Thoracic aorta (tissue), 2 donors: ENCODE results near the gene GABRG3. TPM values are rescaled to one million over a fixed set of nuclear protein-coding genes. Genes with fewer than 3 reads are reported as not detected.

Experiments used
- ATAC-seq: fragments of 150-250 bp; one replicate; pipeline ENCODE4 v1.8.0; 2017; ENCODE audit warnings: low read depth; ENCODE audit not compliant: insufficient number of reproducible peaks, low FRiP score
- DNase-seq: peaks from one replicate; pipeline ENCODE4 v3.0.0-alpha.2; 2020; ENCODE audit warnings: low spot score
- H3K27ac ChIP-seq, 2 donors: fragments of 200-600 bp; sonication (generic); 1 replicate in 1 of 2; 2 replicates in 1 of 2; pipeline ENCODE4 v1.5.1; 2016; ENCODE audit warnings: mild to moderate bottlenecking in 2 of 2, moderate library complexity in 2 of 2
- H3K27me3 ChIP-seq: fragments of 200-600 bp; sonication (generic); replicated peaks from 2 replicates; pipeline ENCODE4 v1.6.0; 2016; ENCODE audit warnings: mild to moderate bottlenecking; ENCODE audit not compliant: insufficient read depth
- H3K36me3 ChIP-seq: fragments of 200-600 bp; sonication (generic); one replicate; pipeline ENCODE4 v1.5.1; 2016
- H3K4me1 ChIP-seq, 2 donors: fragments of 200-600 bp; sonication (generic); 1 replicate in 1 of 2; 2 replicates in 1 of 2; pipeline versions ENCODE4 v1.5.1 to v1.6.0; 2016; ENCODE audit warnings: low read depth in 2 of 2, mild to moderate bottlenecking in 1 of 2; ENCODE audit not compliant: control insufficient read depth in 1 of 2
- H3K4me3 ChIP-seq: fragments of 200-600 bp; sonication (generic); 2 replicates; pipeline ENCODE4 v1.5.1; 2016; ENCODE audit warnings: mild to moderate bottlenecking
- H3K9me3 ChIP-seq: fragments of 200-600 bp; sonication (generic); 2 replicates; pipeline ENCODE4 v1.5.1; 2016
- total RNA-seq, 2 donors: library from RNA; depleted of rRNA; stranded (reverse); fragments of >200 nt; gene quantifications; one replicate each; pipeline versions ENCODE4 v1.1.0 to v1.2.3, GENCODE V29; 2016
- TF ChIP-seq, protein P1 (sequence below): fragments of 200-600 bp; sonication (generic); IDR thresholded peaks from one replicate; pipeline ENCODE4 v1.5.1; 2019; ENCODE audit warnings: antibody characterized with exemption

Gene GABRG3
- total RNA-seq, 2 donors from 2014 or later: not detected

- no peak for ATAC-seq
- TF ChIP-seq, protein P1, sequence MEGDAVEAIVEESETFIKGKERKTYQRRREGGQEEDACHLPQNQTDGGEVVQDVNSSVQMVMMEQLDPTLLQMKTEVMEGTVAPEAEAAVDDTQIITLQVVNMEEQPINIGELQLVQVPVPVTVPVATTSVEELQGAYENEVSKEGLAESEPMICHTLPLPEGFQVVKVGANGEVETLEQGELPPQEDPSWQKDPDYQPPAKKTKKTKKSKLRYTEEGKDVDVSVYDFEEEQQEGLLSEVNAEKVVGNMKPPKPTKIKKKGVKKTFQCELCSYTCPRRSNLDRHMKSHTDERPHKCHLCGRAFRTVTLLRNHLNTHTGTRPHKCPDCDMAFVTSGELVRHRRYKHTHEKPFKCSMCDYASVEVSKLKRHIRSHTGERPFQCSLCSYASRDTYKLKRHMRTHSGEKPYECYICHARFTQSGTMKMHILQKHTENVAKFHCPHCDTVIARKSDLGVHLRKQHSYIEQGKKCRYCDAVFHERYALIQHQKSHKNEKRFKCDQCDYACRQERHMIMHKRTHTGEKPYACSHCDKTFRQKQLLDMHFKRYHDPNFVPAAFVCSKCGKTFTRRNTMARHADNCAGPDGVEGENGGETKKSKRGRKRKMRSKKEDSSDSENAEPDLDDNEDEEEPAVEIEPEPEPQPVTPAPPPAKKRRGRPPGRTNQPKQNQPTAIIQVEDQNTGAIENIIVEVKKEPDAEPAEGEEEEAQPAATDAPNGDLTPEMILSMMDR: no peak
- no peak for DNase-seq
- H3K4me3 ChIP-seq: no peak overlapping the region
- no peaks in the 10 kb centered on the region for H3K36me3 ChIP-seq
- no peaks in the 10 kb centered on the region for H3K9me3 ChIP-seq
- H3K27me3 ChIP-seq: no peaks in the 10 kb centered on the region
- no peak overlapping the region for H3K27ac ChIP-seq
- H3K4me1 ChIP-seq: no peaks in the 10 kb centered on the region
These were observed 113.9 kb downstream of the GABRG3 start for GRCh38 chr15:27084844-27085243.

GRCh38 chr15:27086149-27086548 lies 115.2 kb downstream of the GABRG3 start:
- no peaks in the 10 kb centered on the region for H3K36me3 ChIP-seq
- ATAC-seq: no peak
- no peaks in the 10 kb centered on the region for H3K4me1 ChIP-seq
- TF ChIP-seq, protein P1: no peak
- DNase-seq: no peak
- H3K27ac ChIP-seq: no peak overlapping the region
- H3K27me3 ChIP-seq: no peaks in the 10 kb centered on the region
- no peak overlapping the region for H3K4me3 ChIP-seq
- no peaks in the 10 kb centered on the region for H3K9me3 ChIP-seq

- no peak overlapping the region for H3K4me3 ChIP-seq
- no peaks in the 10 kb centered on the region for H3K36me3 ChIP-seq
- TF ChIP-seq, protein P1: no peak
- H3K9me3 ChIP-seq: no peaks in the 10 kb centered on the region
- ATAC-seq (no peak), DNase-seq (no peak)
- no peaks in the 10 kb centered on the region for H3K27me3 ChIP-seq
- no peaks in the 10 kb centered on the region for H3K4me1 ChIP-seq
- H3K27ac ChIP-seq: no peak overlapping the region
These were observed 115.8 kb downstream of the GABRG3 start for GRCh38 chr15:27086805-27087204.

DNA sequence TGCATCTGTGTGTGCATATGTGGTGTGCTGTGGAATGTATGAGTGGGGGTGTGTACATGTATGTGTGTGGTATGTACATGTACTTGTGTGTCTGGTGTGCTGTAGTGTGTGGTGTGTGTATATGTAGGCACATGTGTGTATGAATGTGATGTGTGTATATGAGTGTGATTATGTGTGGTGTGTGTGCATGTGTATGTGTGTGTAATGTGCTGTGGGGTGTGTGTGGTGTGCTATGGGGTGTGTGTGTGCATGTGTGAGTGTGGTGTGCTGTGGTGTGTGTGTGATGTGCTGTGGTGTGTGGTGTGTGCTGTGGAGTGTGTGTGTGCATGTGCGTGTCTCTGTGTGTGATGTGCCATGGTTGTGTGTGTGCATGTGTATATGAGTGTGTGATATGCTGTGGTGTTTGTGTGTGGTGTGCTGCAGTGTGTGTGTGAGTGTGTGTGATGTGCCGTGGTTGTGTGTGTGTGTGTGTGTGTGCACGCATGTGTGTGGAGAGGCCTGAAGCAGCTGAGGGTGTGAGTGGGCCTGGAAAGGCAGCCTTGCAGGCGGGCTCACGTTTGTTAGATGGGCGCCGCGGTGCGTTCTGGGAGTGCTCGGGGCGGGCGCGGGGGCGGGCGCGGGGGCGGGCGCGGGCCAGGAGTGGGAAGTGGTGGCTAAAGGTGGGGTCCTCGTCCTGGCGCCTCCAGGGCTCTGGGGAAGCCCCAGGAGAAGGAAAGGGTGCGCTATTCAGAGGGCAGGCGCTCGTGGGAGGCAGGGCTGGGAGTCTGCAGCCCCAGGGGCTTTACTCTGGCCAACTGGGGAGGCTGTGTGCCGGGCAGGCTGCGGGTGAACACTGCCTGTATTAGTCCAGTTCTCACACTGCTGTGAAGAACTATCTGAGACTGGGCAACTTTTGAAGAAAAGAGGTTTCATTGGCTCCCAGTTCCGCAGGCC lies 116.9 kb downstream of the GABRG3 start:
- TF ChIP-seq, protein P1: no peak
- ATAC-seq: no peak

GRCh38 chr15:27088584-27089232 lies 117.7 kb downstream of the GABRG3 start:
- DNase-seq: no peak
- H3K4me1 ChIP-seq: no peaks in the 10 kb centered on the region

More for the DNA sequence above, 116.9 kb downstream of the GABRG3 start:
- Histone ChIP-seq H3K36me3 (no peaks in the 10 kb centered on the region), H3K27me3 (no peaks in the 10 kb centered on the region), H3K9me3 (no peaks in the 10 kb centered on the region), H3K4me3 (no peak overlapping the region), H3K27ac (no peak overlapping the region), H3K4me1 (no peaks in the 10 kb centered on the region)
- DNase-seq: no peak

More at GRCh38 chr15:27088584-27089232, 117.7 kb downstream of the GABRG3 start:
- H3K9me3 ChIP-seq: no peaks in the 10 kb centered on the region
- H3K27ac ChIP-seq: no peak overlapping the region
- no peak overlapping the region for H3K4me3 ChIP-seq
- H3K27me3 ChIP-seq: no peaks in the 10 kb centered on the region
- TF ChIP-seq, protein P1: no peak
- no peak for ATAC-seq
- H3K36me3 ChIP-seq: no peaks in the 10 kb centered on the region
